ENCODE data around the gene IGFBPL1. TPM values are rescaled to one million over a fixed set of nuclear protein-coding genes. Genes with fewer than 3 reads are reported as not detected.

The IGFBPL1 gene
- total and polyA plus RNA-seq, 2 of the 8 experiments (the other 6 are each of a cell fraction or from before 2014, with no cell fraction given): 31.3 to 33.8 TPM

DNA sequence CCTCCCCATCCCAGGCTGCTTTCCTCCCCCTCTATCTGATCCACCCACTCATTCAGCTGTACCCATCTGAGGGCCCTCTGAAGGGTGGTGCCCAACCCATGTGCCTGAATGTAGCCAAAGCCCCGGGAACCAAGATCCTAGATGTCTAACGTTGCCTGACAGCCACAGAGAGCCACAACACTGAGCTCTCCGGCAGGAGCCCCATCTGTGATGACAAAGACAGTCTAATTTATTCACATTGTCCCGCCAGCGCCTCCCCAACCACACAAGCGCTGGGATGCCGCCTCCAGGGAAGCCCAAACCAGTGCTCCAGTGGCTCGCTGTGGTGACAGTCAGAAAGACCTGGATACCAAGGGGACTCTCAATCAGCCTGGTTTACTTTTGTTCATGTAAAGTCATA, 8.4 kb downstream of the IGFBPL1 start:
- H2AK5ac ChIP-seq (ENCODE audit: low read depth, low read length): no peak overlapping the region
- FAIRE-seq (no peak), DNase-seq (ENCODE audit: low read depth in 1 of 2, low spot score in 2 of 2) (no peak)
- 96% methylated on average over 8 of the region's 8 CpGs; no CpG with 5 or more reads in 1 of the 2 experiments for WGBS, 2 experiments (ENCODE audit: extremely low coverage in 1 of 2, insufficient coverage in 1 of 2, insufficient read length in 1 of 2, insufficient replicate concordance in 2 of 2, low coverage in 1 of 2, low lambda C conversion rate in 2 of 2, missing lambda C conversion rate in 1 of 2)
- H3K18ac ChIP-seq (ENCODE audit: extremely low read depth, low read length): no peak overlapping the region
- H3K4me3 ChIP-seq (ENCODE audit: extremely low read depth in 1 of 4, insufficient read depth in 2 of 4, low read depth in 3 of 4, low read length in 4 of 4): no peak overlapping the region
- peaks cover 0 to 5% (median 2%) of the 10 kb centered on the region in 4 experiments; a peak in 2 of 8 replicates for H3K36me3 ChIP-seq (ENCODE audit: control insufficient read depth in 2 of 4, insufficient read depth in 4 of 4, low read length in 3 of 4)
- H3K14ac ChIP-seq (ENCODE audit: insufficient read length): no peak overlapping the region
- no peaks in the 10 kb centered on the region; the same call in 1 of the 2 replicates for H3K23me2 ChIP-seq (ENCODE audit: low read depth, low read length)
- H3K27ac ChIP-seq (ENCODE audit: low read depth, low read length): no peak overlapping the region
- no peak overlapping the region for H3K4ac ChIP-seq (replicated peaks; ENCODE audit: insufficient read length, low read depth, low read length)
- H2AFZ ChIP-seq (ENCODE audit: low read length): no peak overlapping the region
- no peaks in the 10 kb centered on the region for H3K27me3 ChIP-seq (replicated peaks in 1 of 4; ENCODE audit: control insufficient read depth in 3 of 4, extremely low read depth in 1 of 4, insufficient read depth in 3 of 4, low read length in 3 of 4)
- H2BK12ac ChIP-seq (ENCODE audit: low read depth, low read length): no peak overlapping the region
- H2BK15ac ChIP-seq (ENCODE audit: low read length): no peak overlapping the region
- H4K5ac ChIP-seq (ENCODE audit: insufficient read length, low read depth, low read length): no peak overlapping the region
- no peak overlapping the region for H3K23ac ChIP-seq (ENCODE audit: insufficient read length)
- peaks cover 0 to 19% (median 6%) of the 10 kb centered on the region in 4 experiments; a peak in 5 of 7 replicates for H3K4me1 ChIP-seq (replicated peaks in 1 of 4; ENCODE audit: control insufficient read depth in 3 of 4, insufficient read depth in 4 of 4, low read length in 3 of 4)
- peaks cover 0 to 2% of the 10 kb centered on the region in 2 experiments for H4K20me1 ChIP-seq (replicated peaks in 1 of 2; ENCODE audit: control insufficient read depth in 1 of 2, insufficient read depth in 2 of 2, low read length in 2 of 2)
- H2BK120ac ChIP-seq (replicated peaks; ENCODE audit: low read depth, low read length): no peak overlapping the region
- POLR2A ChIA-PET (ENCODE audit: partially characterized antibody): interaction anchor here (0.6 kb wide), 1 partner anchor 353 kb away, joined by 3 read pairs; no protein-coding TSS in a partner anchor
- H3K9me3 ChIP-seq (ENCODE audit: insufficient read depth in 2 of 2, low read depth in 1 of 2, low read length in 1 of 2): no peaks in the 10 kb centered on the region
- CTCF ChIA-PET (ENCODE audit: partially characterized antibody): interaction anchor here (0.9 to 5.5 kb wide), 10 partner anchors 15 to 479 kb away, joined by 3 to 47 read pairs (median 4); partner anchors contain the start of gene ALDH1B1
- no peak overlapping the region for H4K91ac ChIP-seq (replicated peaks; ENCODE audit: insufficient read length, low read length)
- H3K4me2 ChIP-seq (ENCODE audit: insufficient read depth in 1 of 2, low read depth in 2 of 2, low read length in 2 of 2): no peak overlapping the region
- no peak overlapping the region for H2BK20ac ChIP-seq (ENCODE audit: low read length)
- TF ChIP-seq TAF7 (optimal IDR thresholded peaks at IDR 0.05; ENCODE audit: borderline replicate concordance, low read depth, low read length) (no peak), KDM5A (IDR thresholded peaks at IDR 0.05; ENCODE audit: low read length) (no peak), SAP30 (IDR thresholded peaks at IDR 0.05; ENCODE audit: insufficient read depth, insufficient replicate concordance, low read length) (no peak), CHD1 (IDR thresholded peaks at IDR 0.05; ENCODE audit: low read depth, low read length) (no peak), BRCA1 (IDR thresholded peaks at IDR 0.05; ENCODE audit: low read depth, low read length) (no peak), RBBP5 (IDR thresholded peaks at IDR 0.05; ENCODE audit: borderline replicate concordance, low read depth, low read length) (no peak), SUZ12 (IDR thresholded peaks at IDR 0.05; ENCODE audit: low read length) (no peak), TAF1 (IDR thresholded peaks at IDR 0.05; ENCODE audit: low read depth, low read length) (no peak)
- TF ChIP-seq, protein P1, sequence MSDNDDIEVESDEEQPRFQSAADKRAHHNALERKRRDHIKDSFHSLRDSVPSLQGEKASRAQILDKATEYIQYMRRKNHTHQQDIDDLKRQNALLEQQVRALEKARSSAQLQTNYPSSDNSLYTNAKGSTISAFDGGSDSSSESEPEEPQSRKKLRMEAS (IDR thresholded peaks at IDR 0.05): no peak
- no peaks in the 10 kb centered on the region for H3K79me2 ChIP-seq (ENCODE audit: control insufficient read depth in 1 of 2, insufficient read depth in 2 of 2, low read length in 2 of 2)
- H4K8ac ChIP-seq (ENCODE audit: extremely low read depth, insufficient read depth, low read length): no peak overlapping the region
- H3K56ac ChIP-seq (replicated peaks; ENCODE audit: insufficient read length, low read depth, low read length): no peak overlapping the region
- no peak overlapping the region for H3K9ac ChIP-seq (replicated peaks in 1 of 4; ENCODE audit: extremely low read depth in 1 of 4, low read depth in 3 of 4, low read length in 3 of 4)
- no peak overlapping the region for H2BK5ac ChIP-seq (ENCODE audit: low read depth, low read length)
- no peaks in the 10 kb centered on the region for H3K79me1 ChIP-seq (ENCODE audit: low read depth, low read length)

All from H1 (cell line).